ENCODE results near the gene OR1D5.
"Not testable (repeated sequence)": the region's sequence is repeated elsewhere in the genome, so short reads cannot be mapped to it uniquely, and the experiment has no call there.

OR1D5 gene, protein sequence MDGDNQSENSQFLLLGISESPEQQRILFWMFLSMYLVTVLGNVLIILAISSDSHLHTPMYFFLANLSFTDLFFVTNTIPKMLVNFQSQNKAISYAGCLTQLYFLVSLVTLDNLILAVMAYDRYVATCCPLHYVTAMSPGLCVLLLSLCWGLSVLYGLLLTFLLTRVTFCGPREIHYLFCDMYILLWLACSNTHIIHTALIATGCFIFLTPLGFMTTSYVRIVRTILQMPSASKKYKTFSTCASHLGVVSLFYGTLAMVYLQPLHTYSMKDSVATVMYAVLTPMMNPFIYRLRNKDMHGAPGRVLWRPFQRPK

DNA sequence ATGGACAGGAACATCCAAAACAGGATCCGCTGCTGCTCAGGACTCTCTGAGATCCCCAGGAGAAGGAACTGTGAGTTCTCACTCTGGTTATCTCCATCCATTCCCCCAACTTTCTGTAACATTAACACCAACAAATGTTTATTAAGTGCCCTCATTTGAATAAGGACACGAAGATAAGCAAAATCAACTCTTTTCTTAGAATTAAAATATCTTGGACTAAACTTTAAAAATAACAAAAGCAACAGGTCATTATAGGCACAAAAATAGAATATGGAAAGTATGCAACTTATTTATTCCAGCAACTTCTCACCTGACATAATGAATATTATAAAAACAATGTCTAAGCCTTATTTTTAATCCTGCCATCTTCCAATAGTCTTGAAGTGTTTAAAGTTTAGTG, at the start of gene OR1D5:
TSS of gene OR1D5 (minus strand) at position 101 of the 400 bp plus-strand sequence. CDS start at position 101, 0 bp downstream.
- not testable (repeated sequence) for H3K9ac ChIP-seq (ENCODE audit: low read length); H4K20me1 ChIP-seq (ENCODE audit: low read depth, low read length); H3K4me2 ChIP-seq (ENCODE audit: low read depth, low read length, poor library complexity, severe bottlenecking); H3K27ac ChIP-seq (ENCODE audit: low read depth, low read length); H2AFZ ChIP-seq (ENCODE audit: low read depth, low read length, severe bottlenecking); H3K27me3 ChIP-seq (ENCODE audit: low read length); H3K9me3 ChIP-seq (ENCODE audit: insufficient read depth, low read length); H3F3A ChIP-seq (ENCODE audit: insufficient read depth); H3K9me2 ChIP-seq (replicated peaks; ENCODE audit: insufficient read depth, low read length); H3K36me3 ChIP-seq (ENCODE audit: low read length); H3K4me3 ChIP-seq (ENCODE audit: insufficient read depth, low read length, poor library complexity, severe bottlenecking); H3K79me2 ChIP-seq (ENCODE audit: insufficient read depth, low read length)

DNA sequence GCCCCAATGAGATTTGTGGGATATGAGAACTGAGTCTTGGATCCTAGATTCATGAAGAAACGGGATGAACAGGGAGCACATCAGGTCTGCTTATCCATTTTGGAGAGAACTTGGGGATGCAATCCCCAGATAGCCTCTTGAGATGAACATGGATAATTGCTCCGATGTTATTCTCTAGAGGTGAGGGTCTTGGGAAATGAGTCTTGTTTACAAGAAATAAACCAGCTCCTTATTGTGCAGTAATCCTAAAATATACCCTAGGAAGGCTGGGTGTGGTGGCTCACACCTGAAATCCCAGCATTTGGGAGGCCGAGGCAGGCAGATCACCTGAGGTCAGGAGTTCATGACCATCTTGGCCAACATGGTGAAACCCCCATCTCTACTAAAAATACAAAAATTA, 40.9 kb upstream of the OR1D5 start, which contains the start of gene OR1D2:
TSS of gene OR1D2 (minus strand) at position 101 of the 400 bp plus-strand sequence. CDS start 11,426 bp downstream, outside the sequence.
- Histone ChIP-seq H3K79me2 (ENCODE audit: insufficient read depth, low read length) (no peaks in the 10 kb centered on the region), H3K4me3 (ENCODE audit: insufficient read depth, low read length, poor library complexity, severe bottlenecking) (no peak within 1 kb of the TSS), H3K4me2 (ENCODE audit: low read depth, low read length, poor library complexity, severe bottlenecking) (no peak within 1 kb of the TSS), H3K9ac (ENCODE audit: low read length) (no peak within 1 kb of the TSS), H3K27ac (ENCODE audit: low read depth, low read length) (no peak within 1 kb of the TSS), H2AFZ (ENCODE audit: low read depth, low read length, severe bottlenecking) (no peak within 1 kb of the TSS), H3K9me2 (replicated peaks; ENCODE audit: insufficient read depth, low read length) (no peaks in the 10 kb centered on the region), H3K27me3 (ENCODE audit: low read length) (no peaks in the 10 kb centered on the region), H4K20me1 (ENCODE audit: low read depth, low read length) (no peaks in the 10 kb centered on the region), H3F3A (ENCODE audit: insufficient read depth) (no peaks in the 10 kb centered on the region), H3K36me3 (ENCODE audit: low read length) (no peaks in the 10 kb centered on the region), H3K9me3 (ENCODE audit: insufficient read depth, low read length) (no peaks in the 10 kb centered on the region)
- TF ChIP-seq, protein P1, sequence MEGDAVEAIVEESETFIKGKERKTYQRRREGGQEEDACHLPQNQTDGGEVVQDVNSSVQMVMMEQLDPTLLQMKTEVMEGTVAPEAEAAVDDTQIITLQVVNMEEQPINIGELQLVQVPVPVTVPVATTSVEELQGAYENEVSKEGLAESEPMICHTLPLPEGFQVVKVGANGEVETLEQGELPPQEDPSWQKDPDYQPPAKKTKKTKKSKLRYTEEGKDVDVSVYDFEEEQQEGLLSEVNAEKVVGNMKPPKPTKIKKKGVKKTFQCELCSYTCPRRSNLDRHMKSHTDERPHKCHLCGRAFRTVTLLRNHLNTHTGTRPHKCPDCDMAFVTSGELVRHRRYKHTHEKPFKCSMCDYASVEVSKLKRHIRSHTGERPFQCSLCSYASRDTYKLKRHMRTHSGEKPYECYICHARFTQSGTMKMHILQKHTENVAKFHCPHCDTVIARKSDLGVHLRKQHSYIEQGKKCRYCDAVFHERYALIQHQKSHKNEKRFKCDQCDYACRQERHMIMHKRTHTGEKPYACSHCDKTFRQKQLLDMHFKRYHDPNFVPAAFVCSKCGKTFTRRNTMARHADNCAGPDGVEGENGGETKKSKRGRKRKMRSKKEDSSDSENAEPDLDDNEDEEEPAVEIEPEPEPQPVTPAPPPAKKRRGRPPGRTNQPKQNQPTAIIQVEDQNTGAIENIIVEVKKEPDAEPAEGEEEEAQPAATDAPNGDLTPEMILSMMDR (IDR thresholded peaks at IDR 0.05; ENCODE audit: insufficient read depth, low read length, poor library complexity, severe bottlenecking) = no peak
- no peak for TF ChIP-seq EZH2phosphoT487 (conservative IDR thresholded peaks at IDR 0.05; ENCODE audit: low read length)

DNA sequence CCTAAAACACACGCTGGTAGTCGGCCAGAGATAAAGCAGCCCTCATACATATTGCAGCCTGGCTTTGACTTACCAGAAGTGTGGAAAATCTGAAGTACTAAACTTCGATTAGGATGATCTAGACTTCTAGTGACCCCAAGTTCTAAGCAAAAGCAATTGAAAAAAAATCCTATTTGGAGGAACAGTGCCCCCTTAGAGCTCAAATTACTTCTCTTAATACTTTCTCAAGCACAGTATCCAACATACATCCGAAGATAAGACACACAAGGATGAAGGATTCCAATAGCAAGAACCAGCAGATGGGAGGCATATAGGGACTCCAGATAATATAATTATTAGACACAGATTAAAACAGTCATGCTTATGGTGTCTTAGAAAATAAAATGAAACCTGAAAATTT, 10.4 kb upstream of the OR1D5 start:
- not testable (repeated sequence) for H3K27me3 ChIP-seq (ENCODE audit: low read length); H3K27ac ChIP-seq (ENCODE audit: low read depth, low read length); H3K36me3 ChIP-seq (ENCODE audit: low read length); H3K4me3 ChIP-seq (ENCODE audit: insufficient read depth, low read length, poor library complexity, severe bottlenecking); H4K20me1 ChIP-seq (ENCODE audit: low read depth, low read length); H3K4me2 ChIP-seq (ENCODE audit: low read depth, low read length, poor library complexity, severe bottlenecking); H3F3A ChIP-seq (ENCODE audit: insufficient read depth); H2AFZ ChIP-seq (ENCODE audit: low read depth, low read length, severe bottlenecking); H3K9me3 ChIP-seq (ENCODE audit: insufficient read depth, low read length); H3K79me2 ChIP-seq (ENCODE audit: insufficient read depth, low read length); H3K9ac ChIP-seq (ENCODE audit: low read length); H3K9me2 ChIP-seq (replicated peaks; ENCODE audit: insufficient read depth, low read length)
- TF ChIP-seq, protein P1 (IDR thresholded peaks at IDR 0.05; ENCODE audit: insufficient read depth, low read length, poor library complexity, severe bottlenecking) = peak; percentile 24

DNA sequence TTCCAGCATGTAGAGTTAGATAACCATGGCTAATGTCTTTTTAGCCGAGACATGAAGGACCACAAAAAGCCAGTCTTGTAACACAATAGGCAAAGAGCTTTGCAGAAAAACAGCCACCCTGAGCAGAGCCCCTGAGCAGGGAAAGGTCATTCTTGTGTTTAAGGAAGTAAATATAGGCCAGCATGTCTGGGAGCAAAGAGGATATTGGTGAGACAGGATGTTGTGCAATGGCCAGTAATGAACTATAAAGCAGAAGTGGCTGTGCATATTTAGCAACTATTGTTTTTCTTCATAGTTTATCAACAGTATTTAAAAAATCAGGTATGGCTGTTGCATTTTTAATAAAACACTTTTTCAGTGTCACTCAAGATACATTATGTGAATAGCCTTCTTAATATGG, 1.8 kb upstream of the OR1D5 start:
- not testable (repeated sequence) for H3K27me3 ChIP-seq (ENCODE audit: low read length); H3K9ac ChIP-seq (ENCODE audit: low read length); H3K36me3 ChIP-seq (ENCODE audit: low read length); H3K4me2 ChIP-seq (ENCODE audit: low read depth, low read length, poor library complexity, severe bottlenecking); H2AFZ ChIP-seq (ENCODE audit: low read depth, low read length, severe bottlenecking); H3K79me2 ChIP-seq (ENCODE audit: insufficient read depth, low read length); H3K27ac ChIP-seq (ENCODE audit: low read depth, low read length); H3K9me2 ChIP-seq (replicated peaks; ENCODE audit: insufficient read depth, low read length); H4K20me1 ChIP-seq (ENCODE audit: low read depth, low read length); H3K4me3 ChIP-seq (ENCODE audit: insufficient read depth, low read length, poor library complexity, severe bottlenecking); H3K9me3 ChIP-seq (ENCODE audit: insufficient read depth, low read length); H3F3A ChIP-seq (ENCODE audit: insufficient read depth)

DNA sequence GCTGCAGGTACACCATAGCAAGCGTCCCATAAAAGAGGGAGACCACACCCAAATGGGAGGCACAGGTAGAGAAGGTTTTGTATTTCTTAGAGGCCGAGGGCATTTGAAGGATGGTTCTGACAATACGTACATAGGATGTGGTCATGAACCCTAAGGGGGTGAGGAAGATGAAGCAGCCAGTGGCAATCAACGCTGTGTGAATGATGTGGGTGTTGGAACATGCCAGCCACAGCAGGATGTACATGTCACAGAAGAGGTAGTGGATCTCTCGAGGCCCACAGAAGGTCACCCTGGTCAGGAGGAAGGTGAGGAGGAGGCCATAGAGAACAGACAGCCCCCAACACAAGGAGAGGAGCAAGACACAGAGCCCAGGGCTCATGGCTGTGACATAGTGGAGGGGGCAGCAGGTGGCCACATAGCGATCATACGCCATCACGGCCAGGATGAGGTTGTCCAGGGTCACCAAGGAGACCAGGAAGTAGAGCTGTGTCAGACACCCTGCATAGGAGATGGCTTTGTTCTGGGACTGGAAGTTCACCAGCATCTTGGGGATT, 506 bp downstream of the OR1D5 start:
- not testable (repeated sequence) for H3K4me3 ChIP-seq (ENCODE audit: insufficient read depth, low read length, poor library complexity, severe bottlenecking); H2AFZ ChIP-seq (ENCODE audit: low read depth, low read length, severe bottlenecking); H3K27ac ChIP-seq (ENCODE audit: low read depth, low read length); H3K9me3 ChIP-seq (ENCODE audit: insufficient read depth, low read length); H3K27me3 ChIP-seq (ENCODE audit: low read length); H3K9ac ChIP-seq (ENCODE audit: low read length); H3K36me3 ChIP-seq (ENCODE audit: low read length); H3K79me2 ChIP-seq (ENCODE audit: insufficient read depth, low read length); H4K20me1 ChIP-seq (ENCODE audit: low read depth, low read length); H3F3A ChIP-seq (ENCODE audit: insufficient read depth); H3K9me2 ChIP-seq (replicated peaks; ENCODE audit: insufficient read depth, low read length); H3K4me2 ChIP-seq (ENCODE audit: low read depth, low read length, poor library complexity, severe bottlenecking)

DNA sequence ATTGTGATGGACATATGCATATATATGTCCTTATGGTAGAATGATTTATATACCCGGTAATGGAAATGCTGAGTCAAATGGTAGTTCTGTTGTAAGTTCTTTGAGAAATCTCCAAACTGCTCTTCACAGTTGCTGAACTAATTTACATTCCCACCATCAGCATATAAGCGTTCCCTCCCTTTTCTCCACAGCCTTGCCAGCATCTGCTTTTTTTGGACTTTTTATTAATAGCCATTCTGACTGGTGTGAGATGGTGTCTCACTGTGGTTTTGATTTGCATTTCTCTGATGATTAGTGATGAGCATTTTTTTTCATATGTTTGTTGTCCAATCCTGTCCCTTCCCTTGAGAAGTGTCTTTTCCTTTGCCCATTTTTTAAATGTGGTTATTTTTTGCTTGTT, 8.5 kb downstream of the OR1D5 start:
- H3K4me2 ChIP-seq (ENCODE audit: low read depth, low read length, poor library complexity, severe bottlenecking); H3K9me2 ChIP-seq (replicated peaks; ENCODE audit: insufficient read depth, low read length); H4K20me1 ChIP-seq (ENCODE audit: low read depth, low read length); H3K9ac ChIP-seq (ENCODE audit: low read length); H3K4me3 ChIP-seq (ENCODE audit: insufficient read depth, low read length, poor library complexity, severe bottlenecking); H3K9me3 ChIP-seq (ENCODE audit: insufficient read depth, low read length); H3F3A ChIP-seq (ENCODE audit: insufficient read depth); H3K27ac ChIP-seq (ENCODE audit: low read depth, low read length); H3K27me3 ChIP-seq (ENCODE audit: low read length); H2AFZ ChIP-seq (ENCODE audit: low read depth, low read length, severe bottlenecking); H3K79me2 ChIP-seq (ENCODE audit: insufficient read depth, low read length); H3K36me3 ChIP-seq (ENCODE audit: low read length): not testable (repeated sequence)

Measured in SU-DHL-6 (cell line).